ENCODE results near the gene FHIP1B.
"Not testable (repeated sequence)": the region's sequence is repeated elsewhere in the genome, so short reads cannot be mapped to it uniquely, and the experiment has no call there.

Gene FHIP1B

DNA sequence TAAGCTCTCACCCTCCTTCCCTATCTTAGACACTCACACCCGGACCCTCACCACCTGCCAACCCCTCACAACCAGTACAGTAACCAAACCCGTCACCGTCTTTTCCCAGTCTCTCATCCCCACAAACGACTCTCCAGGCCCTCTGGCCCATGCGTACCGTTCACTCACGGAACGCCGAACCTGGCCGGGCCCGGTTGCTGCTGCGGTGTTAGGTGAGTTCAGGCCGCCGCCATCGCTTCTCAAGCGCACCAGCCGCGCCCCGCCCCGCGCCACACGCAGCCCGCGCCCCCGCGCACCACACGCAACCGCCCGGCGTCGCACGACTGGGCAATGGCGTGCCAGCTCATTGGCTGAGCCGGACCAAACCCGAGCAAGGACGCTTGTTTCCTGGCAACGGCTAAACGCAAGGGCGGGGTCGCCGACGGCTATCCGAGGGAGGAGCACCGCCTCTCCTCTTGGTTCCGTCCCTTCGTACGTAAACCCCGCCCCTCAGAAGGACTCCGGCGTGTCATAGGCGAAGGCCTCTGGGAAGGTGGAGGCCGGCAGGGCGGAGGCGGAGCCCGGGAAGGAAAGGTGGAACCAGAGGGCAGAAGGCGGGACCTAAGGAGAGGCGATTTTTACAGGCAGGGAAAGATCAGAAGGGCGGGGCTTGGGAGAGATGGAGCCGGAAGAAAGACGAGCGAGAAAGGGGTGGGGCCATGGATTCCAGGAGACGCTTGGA, at the start of gene FHIP1B:
FHIP1B (minus strand) TSS at position 250 of the 721 bp plus-strand sequence. CDS start 10,120 bp downstream, outside the sequence.
- Histone ChIP-seq H3K36me3 (ENCODE audit: insufficient read depth, low read length) (no peaks in the 10 kb centered on the region; the same call in 1 of the 2 replicates), H2AFZ (ENCODE audit: low read depth, low read length) (peak within 1 kb of the TSS; percentile 99), H3K27ac (ENCODE audit: low read length) (peak within 1 kb of the TSS; percentile 68), H3K4me2 (ENCODE audit: insufficient read depth, low read length) (peak within 1 kb of the TSS; percentile 93), H3K79me2 (ENCODE audit: insufficient read depth, low read length) (peaks cover 47% of the 10 kb centered on the region), H3K27me3 (ENCODE audit: insufficient read depth, low read length, poor library complexity) (peaks cover 4% of the 10 kb centered on the region), H3K9me3 (ENCODE audit: insufficient read depth, low read length, severe bottlenecking) (no peaks in the 10 kb centered on the region), H4K20me1 (ENCODE audit: insufficient read depth, low read length) (peaks cover 18% of the 10 kb centered on the region; the same call in 1 of the 2 replicates), H3K9ac (ENCODE audit: low read depth, low read length) (peak within 1 kb of the TSS; percentile 66), H3K4me3 (ENCODE audit: low read depth in 1 of 2, low read length in 2 of 2) (peak within 1 kb of the TSS; percentile 63 to 72), H3K4me1 (ENCODE audit: insufficient read depth, low read length) (peaks cover 20% of the 10 kb centered on the region)
- TF ChIP-seq, protein P1, sequence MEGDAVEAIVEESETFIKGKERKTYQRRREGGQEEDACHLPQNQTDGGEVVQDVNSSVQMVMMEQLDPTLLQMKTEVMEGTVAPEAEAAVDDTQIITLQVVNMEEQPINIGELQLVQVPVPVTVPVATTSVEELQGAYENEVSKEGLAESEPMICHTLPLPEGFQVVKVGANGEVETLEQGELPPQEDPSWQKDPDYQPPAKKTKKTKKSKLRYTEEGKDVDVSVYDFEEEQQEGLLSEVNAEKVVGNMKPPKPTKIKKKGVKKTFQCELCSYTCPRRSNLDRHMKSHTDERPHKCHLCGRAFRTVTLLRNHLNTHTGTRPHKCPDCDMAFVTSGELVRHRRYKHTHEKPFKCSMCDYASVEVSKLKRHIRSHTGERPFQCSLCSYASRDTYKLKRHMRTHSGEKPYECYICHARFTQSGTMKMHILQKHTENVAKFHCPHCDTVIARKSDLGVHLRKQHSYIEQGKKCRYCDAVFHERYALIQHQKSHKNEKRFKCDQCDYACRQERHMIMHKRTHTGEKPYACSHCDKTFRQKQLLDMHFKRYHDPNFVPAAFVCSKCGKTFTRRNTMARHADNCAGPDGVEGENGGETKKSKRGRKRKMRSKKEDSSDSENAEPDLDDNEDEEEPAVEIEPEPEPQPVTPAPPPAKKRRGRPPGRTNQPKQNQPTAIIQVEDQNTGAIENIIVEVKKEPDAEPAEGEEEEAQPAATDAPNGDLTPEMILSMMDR (IDR thresholded peaks at IDR 0.05; ENCODE audit: borderline replicate concordance, extremely low read depth, low read length, poor library complexity, severe bottlenecking), result no peak
- no peak for TF ChIP-seq EZH2 (IDR thresholded peaks at IDR 0.05; ENCODE audit: borderline replicate concordance, low read depth, low read length, severe bottlenecking)
- DNase-seq (peak; percentile 100), ATAC-seq (ENCODE audit: insufficient read depth, low read depth) (peak; percentile 88)

DNA sequence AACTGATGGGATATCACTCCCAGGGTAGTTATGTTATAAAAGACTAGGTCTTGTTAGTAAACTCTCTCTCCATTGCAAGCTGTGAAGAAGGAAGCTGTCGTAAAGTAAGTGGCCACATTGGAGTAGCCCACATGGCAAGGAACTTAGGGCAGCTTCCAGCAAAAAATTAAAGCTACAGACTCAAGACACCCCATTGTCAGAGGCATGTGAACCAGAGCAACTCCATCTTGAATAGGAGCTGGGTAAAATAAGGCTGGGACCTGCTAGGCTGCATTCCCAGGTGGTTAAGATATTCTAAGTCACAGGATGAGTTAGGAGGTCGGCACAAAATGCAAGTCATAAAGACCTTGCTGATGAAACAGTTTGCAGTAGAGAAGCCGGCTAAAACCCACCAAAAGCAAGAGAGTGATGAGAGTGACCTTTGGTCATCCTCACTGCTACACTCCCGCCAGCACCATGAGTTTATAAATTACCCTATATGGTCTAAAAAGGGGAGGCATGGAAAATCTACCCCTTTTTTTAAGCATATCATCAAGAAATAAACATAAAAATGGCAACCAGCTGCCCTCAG, 49.1 kb upstream of the FHIP1B start:
- H3K4me1 ChIP-seq (ENCODE audit: insufficient read depth, low read length), result no peaks in the 10 kb centered on the region
- ATAC-seq (ENCODE audit: insufficient read depth, low read depth), result no peak
- no peaks in the 10 kb centered on the region for H3K36me3 ChIP-seq (ENCODE audit: insufficient read depth, low read length)
- no peak overlapping the region for H2AFZ ChIP-seq (ENCODE audit: low read depth, low read length)
- DNase-seq, result no peak
- H3K4me3 ChIP-seq (ENCODE audit: low read depth in 1 of 2, low read length in 2 of 2), result no peak overlapping the region
- no peak overlapping the region for H3K9ac ChIP-seq (ENCODE audit: low read depth, low read length)
- H3K9me3 ChIP-seq (ENCODE audit: insufficient read depth, low read length, severe bottlenecking), result no peaks in the 10 kb centered on the region
- TF ChIP-seq, protein P1 (IDR thresholded peaks at IDR 0.05; ENCODE audit: borderline replicate concordance, extremely low read depth, low read length, poor library complexity, severe bottlenecking), result no peak
- TF ChIP-seq EZH2 (IDR thresholded peaks at IDR 0.05; ENCODE audit: borderline replicate concordance, low read depth, low read length, severe bottlenecking), result no peak
- no peak overlapping the region for H3K4me2 ChIP-seq (ENCODE audit: insufficient read depth, low read length)
- no peak overlapping the region for H3K27ac ChIP-seq (ENCODE audit: low read length)
- no peaks in the 10 kb centered on the region for H3K79me2 ChIP-seq (ENCODE audit: insufficient read depth, low read length)
- H4K20me1 ChIP-seq (ENCODE audit: insufficient read depth, low read length), result no peaks in the 10 kb centered on the region
- peaks cover 27% of the 10 kb centered on the region for H3K27me3 ChIP-seq (ENCODE audit: insufficient read depth, low read length, poor library complexity)

DNA sequence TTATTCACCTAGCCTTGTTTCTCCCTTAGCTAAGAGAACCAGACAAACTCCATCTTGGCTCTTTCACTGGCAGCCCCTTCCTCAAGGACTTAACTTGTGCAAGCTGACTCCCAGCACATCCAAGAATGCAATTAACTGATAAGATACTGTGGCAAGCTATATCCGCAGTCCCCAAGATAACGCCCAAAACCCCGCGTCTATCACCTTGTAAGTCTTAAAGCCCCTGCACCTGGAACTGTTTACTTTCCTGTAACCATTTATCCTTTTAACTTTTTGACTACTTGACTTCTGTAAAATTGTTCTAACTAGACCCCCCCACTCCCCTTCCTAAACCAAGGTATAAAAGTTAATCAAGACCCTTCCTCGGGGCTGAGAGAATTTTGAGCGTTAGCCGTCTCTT, 46.4 kb upstream of the FHIP1B start:
- not testable (repeated sequence) for H3K79me2 ChIP-seq (ENCODE audit: insufficient read depth, low read length); H3K27ac ChIP-seq (ENCODE audit: low read length); DNase-seq; H3K36me3 ChIP-seq (ENCODE audit: insufficient read depth, low read length); H2AFZ ChIP-seq (ENCODE audit: low read depth, low read length); H3K9me3 ChIP-seq (ENCODE audit: insufficient read depth, low read length, severe bottlenecking); H3K4me3 ChIP-seq (ENCODE audit: low read depth in 1 of 2, low read length in 2 of 2); H4K20me1 ChIP-seq (ENCODE audit: insufficient read depth, low read length); ATAC-seq (ENCODE audit: insufficient read depth, low read depth); H3K4me1 ChIP-seq (ENCODE audit: insufficient read depth, low read length); H3K4me2 ChIP-seq (ENCODE audit: insufficient read depth, low read length); H3K9ac ChIP-seq (ENCODE audit: low read depth, low read length)
- peaks cover 27% of the 10 kb centered on the region for H3K27me3 ChIP-seq (ENCODE audit: insufficient read depth, low read length, poor library complexity)

DNA sequence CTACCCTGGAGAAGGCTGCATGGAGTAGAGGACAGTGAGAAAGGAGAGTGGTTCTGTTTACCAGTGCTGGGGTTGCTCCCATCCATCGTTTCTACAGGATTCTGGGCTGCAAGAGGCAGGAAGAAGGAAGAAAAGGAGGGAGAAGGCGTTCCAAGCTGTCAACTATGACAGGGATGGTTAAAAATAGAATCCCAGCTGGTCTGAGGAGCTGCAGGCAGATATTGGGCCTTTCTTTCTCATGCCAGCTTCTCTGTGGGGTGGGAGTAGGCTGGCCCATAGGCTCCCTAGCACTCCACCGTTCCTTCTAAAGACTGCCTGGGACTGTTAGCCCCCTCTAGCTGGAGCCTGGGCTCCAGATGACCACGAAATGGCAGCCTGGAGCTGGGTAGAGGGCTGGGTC, 38.8 kb upstream of the FHIP1B start:
- TF ChIP-seq, protein P1 (IDR thresholded peaks at IDR 0.05; ENCODE audit: borderline replicate concordance, extremely low read depth, low read length, poor library complexity, severe bottlenecking), result no peak
- no peak for TF ChIP-seq EZH2 (IDR thresholded peaks at IDR 0.05; ENCODE audit: borderline replicate concordance, low read depth, low read length, severe bottlenecking)
- DNase-seq, result no peak
- no peak overlapping the region for H2AFZ ChIP-seq (ENCODE audit: low read depth, low read length)
- no peaks in the 10 kb centered on the region for H3K9me3 ChIP-seq (ENCODE audit: insufficient read depth, low read length, severe bottlenecking)
- H3K27me3 ChIP-seq (ENCODE audit: insufficient read depth, low read length, poor library complexity), result peaks cover 8% of the 10 kb centered on the region
- no peaks in the 10 kb centered on the region for H3K4me1 ChIP-seq (ENCODE audit: insufficient read depth, low read length)
- H4K20me1 ChIP-seq (ENCODE audit: insufficient read depth, low read length), result no peaks in the 10 kb centered on the region
- H3K36me3 ChIP-seq (ENCODE audit: insufficient read depth, low read length), result no peaks in the 10 kb centered on the region
- H3K9ac ChIP-seq (ENCODE audit: low read depth, low read length), result no peak overlapping the region
- no peaks in the 10 kb centered on the region for H3K79me2 ChIP-seq (ENCODE audit: insufficient read depth, low read length)
- ATAC-seq (ENCODE audit: insufficient read depth, low read depth), result no peak
- H3K27ac ChIP-seq (ENCODE audit: low read length), result no peak overlapping the region
- H3K4me2 ChIP-seq (ENCODE audit: insufficient read depth, low read length), result no peak overlapping the region
- no peak overlapping the region for H3K4me3 ChIP-seq (ENCODE audit: low read depth in 1 of 2, low read length in 2 of 2)

Data from DND-41 (cell line).